ENCODE results near the gene B3GALT6.
A peak's percentile ranks its signal among the peaks of the same experiment; 100 is the strongest.
"Not testable (repeated sequence)": the region's sequence is repeated elsewhere in the genome, so short reads cannot be mapped to it uniquely, and the experiment has no call there.

B3GALT6 gene

DNA sequence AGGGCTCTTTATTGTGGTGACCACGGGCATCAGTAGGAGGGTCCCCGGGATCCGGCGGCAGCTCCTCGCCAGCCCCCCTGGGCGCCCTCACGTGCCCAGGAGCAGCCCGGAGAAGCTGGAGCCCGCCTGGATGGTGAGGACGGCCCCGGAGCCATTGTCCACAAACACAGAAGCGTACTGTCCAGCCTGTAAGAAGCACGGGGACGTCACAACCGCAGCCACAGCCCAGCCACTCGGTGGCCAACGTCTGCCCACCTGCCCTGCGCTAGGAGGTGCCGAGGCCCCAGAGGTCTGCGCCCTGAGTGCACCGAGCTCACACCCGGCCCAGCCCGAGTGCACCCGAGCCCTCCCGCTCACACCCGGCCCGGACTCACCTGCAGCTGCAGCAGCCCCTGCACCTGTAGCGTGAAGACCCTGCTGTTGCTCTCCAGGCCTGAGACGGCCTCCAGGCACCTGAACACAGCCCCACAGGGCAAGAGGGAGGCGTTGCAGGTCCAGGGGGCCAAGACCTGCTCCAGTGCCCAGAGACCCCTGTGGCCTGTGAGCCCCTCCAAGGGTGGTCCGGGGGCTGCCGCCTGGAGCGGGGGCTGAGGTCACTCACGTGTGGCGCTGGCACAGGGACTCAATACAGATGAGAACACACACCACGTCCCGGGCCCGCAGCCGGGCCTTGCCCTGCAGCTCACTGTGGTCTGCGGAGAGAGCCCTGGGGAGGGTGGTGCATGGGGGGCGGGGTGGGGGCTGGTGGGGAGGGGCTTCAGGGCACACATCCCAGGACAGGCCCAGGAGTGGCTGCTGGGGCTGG is 10.6 kb downstream of the B3GALT6 start:
- H3K27ac ChIP-seq (ENCODE audit: low read depth, low read length) = no peak overlapping the region
- H3K36me3 ChIP-seq (ENCODE audit: control insufficient read depth, insufficient read depth, low read length) = no peaks in the 10 kb centered on the region
- H3K4me1 ChIP-seq (ENCODE audit: control insufficient read depth, insufficient read depth, low read length) = peaks cover 12% of the 10 kb centered on the region; the same call in 1 of the 2 replicates
- peaks cover 19% of the 10 kb centered on the region for H3K27me3 ChIP-seq (ENCODE audit: control insufficient read depth, insufficient read depth, low read length)
- H3K4me3 ChIP-seq (ENCODE audit: low read depth, low read length) = no peak overlapping the region
- no peak overlapping the region for H3K9ac ChIP-seq (ENCODE audit: low read length)
- H3K9me3 ChIP-seq (ENCODE audit: control insufficient read depth, insufficient read depth, low read depth, low read length) = no peaks in the 10 kb centered on the region

- H3K9me3 ChIP-seq (ENCODE audit: control insufficient read depth, insufficient read depth, low read depth, low read length) = no peaks in the 10 kb centered on the region
- no peak overlapping the region for H3K9ac ChIP-seq (ENCODE audit: low read length)
- peaks cover 21% of the 10 kb centered on the region for H3K27me3 ChIP-seq (ENCODE audit: control insufficient read depth, insufficient read depth, low read length)
- H3K27ac ChIP-seq (ENCODE audit: low read depth, low read length) = no peak overlapping the region
- H3K4me1 ChIP-seq (ENCODE audit: control insufficient read depth, insufficient read depth, low read length) = peaks cover 9% of the 10 kb centered on the region; the same call in 1 of the 2 replicates
- no peaks in the 10 kb centered on the region for H3K36me3 ChIP-seq (ENCODE audit: control insufficient read depth, insufficient read depth, low read length)
- H3K4me3 ChIP-seq (ENCODE audit: low read depth, low read length) = no peak overlapping the region
Measured at GRCh38 chr1:1243266-1243660, 11.2 kb downstream of the B3GALT6 start.

GRCh38 chr1:1243807-1244191 is 11.8 kb downstream of the B3GALT6 start:
- Histone ChIP-seq H3K9me3 (ENCODE audit: control insufficient read depth, insufficient read depth, low read depth, low read length) (no peaks in the 10 kb centered on the region), H3K27me3 (ENCODE audit: control insufficient read depth, insufficient read depth, low read length) (peaks cover 21% of the 10 kb centered on the region), H3K9ac (ENCODE audit: low read length) (no peak overlapping the region), H3K27ac (ENCODE audit: low read depth, low read length) (no peak overlapping the region), H3K36me3 (ENCODE audit: control insufficient read depth, insufficient read depth, low read length) (no peaks in the 10 kb centered on the region), H3K4me1 (ENCODE audit: control insufficient read depth, insufficient read depth, low read length) (peaks cover 7% of the 10 kb centered on the region; the same call in 1 of the 2 replicates), H3K4me3 (ENCODE audit: low read depth, low read length) (no peak overlapping the region)

- Histone ChIP-seq H3K27me3 (ENCODE audit: control insufficient read depth, insufficient read depth, low read length) (peaks cover 21% of the 10 kb centered on the region), H3K36me3 (ENCODE audit: control insufficient read depth, insufficient read depth, low read length) (no peaks in the 10 kb centered on the region), H3K9me3 (ENCODE audit: control insufficient read depth, insufficient read depth, low read depth, low read length) (no peaks in the 10 kb centered on the region), H3K4me3 (ENCODE audit: low read depth, low read length) (no peak overlapping the region), H3K4me1 (ENCODE audit: control insufficient read depth, insufficient read depth, low read length) (peaks cover 7% of the 10 kb centered on the region; the same call in 1 of the 2 replicates), H3K27ac (ENCODE audit: low read depth, low read length) (no peak overlapping the region), H3K9ac (ENCODE audit: low read length) (no peak overlapping the region)
Measured at GRCh38 chr1:1244192-1244811, 12.3 kb downstream of the B3GALT6 start.

DNA sequence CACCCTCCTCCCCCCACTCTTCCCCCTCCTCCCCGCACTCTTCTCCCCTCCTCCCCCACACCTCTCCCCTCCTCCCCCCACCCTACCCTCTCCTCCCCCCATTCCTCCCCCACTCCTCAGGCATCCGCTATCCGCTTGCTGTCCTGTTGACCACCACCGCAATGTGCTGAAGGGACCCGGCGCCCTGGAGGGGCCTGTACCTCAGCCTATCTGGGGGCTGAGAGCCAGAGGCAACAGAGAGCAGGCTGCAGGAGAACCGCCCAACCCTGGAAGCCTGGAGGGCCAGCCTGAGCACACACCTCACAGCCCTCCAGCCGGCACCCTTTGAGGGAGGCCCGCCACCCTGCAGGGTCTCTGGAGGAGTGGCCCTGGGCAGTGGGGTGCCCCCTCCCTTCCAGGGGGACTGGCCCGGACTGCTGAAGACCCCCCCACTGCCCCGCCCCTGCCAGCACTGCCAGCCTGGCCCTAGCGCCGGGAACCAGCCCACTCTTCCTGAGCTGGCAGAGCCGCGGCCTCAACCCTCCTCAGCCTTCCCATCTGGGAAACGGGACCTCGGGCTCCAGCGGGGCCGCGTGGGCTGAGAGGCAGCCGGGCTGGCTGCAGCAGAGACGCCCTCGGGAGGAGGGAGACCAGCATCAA is 13.3 kb downstream of the B3GALT6 start:
- Histone ChIP-seq H3K36me3 (ENCODE audit: control insufficient read depth, insufficient read depth, low read length) (no peaks in the 10 kb centered on the region), H3K9me3 (ENCODE audit: control insufficient read depth, insufficient read depth, low read depth, low read length) (no peaks in the 10 kb centered on the region), H3K4me3 (ENCODE audit: low read depth, low read length) (no peak overlapping the region), H3K4me1 (ENCODE audit: control insufficient read depth, insufficient read depth, low read length) (peaks cover 7% of the 10 kb centered on the region; the same call in 1 of the 2 replicates), H3K27me3 (ENCODE audit: control insufficient read depth, insufficient read depth, low read length) (peaks cover 21% of the 10 kb centered on the region), H3K9ac (ENCODE audit: low read length) (no peak overlapping the region), H3K27ac (ENCODE audit: low read depth, low read length) (no peak overlapping the region)

- no peak overlapping the region for H3K27ac ChIP-seq (ENCODE audit: low read depth, low read length)
- H3K9me3 ChIP-seq (ENCODE audit: control insufficient read depth, insufficient read depth, low read depth, low read length) = no peaks in the 10 kb centered on the region
- peaks cover 21% of the 10 kb centered on the region for H3K27me3 ChIP-seq (ENCODE audit: control insufficient read depth, insufficient read depth, low read length)
- no peaks in the 10 kb centered on the region for H3K36me3 ChIP-seq (ENCODE audit: control insufficient read depth, insufficient read depth, low read length)
- peak overlapping the region; percentile 39 for H3K4me3 ChIP-seq (ENCODE audit: low read depth, low read length)
- H3K4me1 ChIP-seq (ENCODE audit: control insufficient read depth, insufficient read depth, low read length) = peaks cover 7% of the 10 kb centered on the region; the same call in 1 of the 2 replicates
- peak overlapping the region; percentile 48 for H3K9ac ChIP-seq (ENCODE audit: low read length)
Measured at GRCh38 chr1:1245817-1246576, 14.0 kb downstream of the B3GALT6 start.

DNA sequence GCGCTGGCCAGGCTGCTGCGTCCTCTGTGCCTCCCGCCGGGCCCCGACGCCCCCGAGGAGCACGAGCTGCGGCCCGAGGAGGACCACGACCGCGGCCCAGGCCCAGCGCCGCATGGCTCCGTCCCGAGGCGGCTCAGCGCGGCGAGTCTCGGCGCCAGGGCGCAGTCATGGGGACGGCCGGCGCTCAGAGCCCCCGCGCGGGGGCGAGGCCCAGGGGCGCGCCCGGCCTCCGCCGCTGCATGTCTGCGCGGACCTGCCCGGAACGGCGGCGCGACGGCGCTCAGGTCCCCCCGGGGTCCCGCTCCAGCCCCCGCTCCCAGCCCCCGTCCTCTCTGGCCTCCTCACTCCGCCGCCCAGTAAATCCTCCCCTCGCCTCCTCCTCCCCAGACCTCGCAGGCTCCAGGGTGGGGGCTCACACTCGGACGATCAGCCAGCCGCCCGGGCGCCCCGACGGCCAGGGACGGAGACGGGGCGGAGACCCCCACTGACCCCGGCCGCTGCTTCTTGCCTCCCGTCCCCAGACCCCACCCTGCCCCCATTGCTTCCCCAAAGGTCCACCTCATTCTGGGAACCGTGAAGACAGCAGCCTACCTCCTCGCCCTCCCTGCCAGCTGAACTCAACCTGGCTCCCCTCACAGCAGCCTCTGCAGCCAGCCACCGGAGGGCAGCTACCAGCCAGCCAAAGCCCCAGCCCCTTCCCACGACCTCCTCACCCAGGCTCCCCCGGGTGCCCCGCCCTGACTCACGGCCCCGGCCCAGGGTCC is 14.7 kb downstream of the B3GALT6 start, which contains the start of gene C1QTNF12:
C1QTNF12 (minus strand) TSS at position 146 of the 764 bp plus-strand sequence; CDS start at position 114, 32 bp downstream.
- Histone ChIP-seq H3K27me3 (ENCODE audit: control insufficient read depth, insufficient read depth, low read length) (peaks cover 21% of the 10 kb centered on the region), H3K4me3 (ENCODE audit: low read depth, low read length) (peak within 1 kb of the TSS; percentile 39), H3K9ac (ENCODE audit: low read length) (peak within 1 kb of the TSS; percentile 48), H3K4me1 (ENCODE audit: control insufficient read depth, insufficient read depth, low read length) (peaks cover 7% of the 10 kb centered on the region; the same call in 1 of the 2 replicates), H3K36me3 (ENCODE audit: control insufficient read depth, insufficient read depth, low read length) (no peaks in the 10 kb centered on the region), H3K27ac (ENCODE audit: low read depth, low read length) (no peak within 1 kb of the TSS), H3K9me3 (ENCODE audit: control insufficient read depth, insufficient read depth, low read depth, low read length) (no peaks in the 10 kb centered on the region)

DNA sequence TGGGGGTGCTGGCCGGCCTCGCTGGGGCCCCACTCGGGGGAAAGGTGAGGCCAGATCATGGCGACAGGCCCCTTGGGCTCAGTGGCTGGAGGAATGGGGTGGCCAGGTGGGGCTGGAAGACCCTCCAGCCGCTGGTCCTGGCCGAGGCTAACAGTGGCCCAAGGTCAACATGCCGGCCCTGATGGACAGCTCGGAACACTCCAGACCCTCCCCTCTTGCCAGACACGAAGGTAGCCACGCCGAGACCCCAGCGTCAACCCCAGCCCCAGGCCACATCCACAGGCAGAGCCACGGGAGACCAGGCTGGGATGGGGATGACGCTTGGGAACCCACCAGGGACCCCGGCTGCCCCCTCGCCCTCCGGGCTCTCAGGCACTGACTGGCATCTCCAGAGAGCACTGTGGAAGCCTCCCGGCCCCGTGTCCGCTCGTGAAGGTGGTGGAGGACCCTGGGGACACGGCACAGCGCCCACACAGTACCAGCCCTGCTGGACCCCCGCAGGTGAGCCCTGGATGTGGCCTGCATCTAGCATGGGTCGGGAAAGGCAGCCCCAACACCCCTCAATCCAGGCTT is 15.4 kb downstream of the B3GALT6 start:
- Histone ChIP-seq H3K27ac (ENCODE audit: low read depth, low read length) (no peak overlapping the region), H3K27me3 (ENCODE audit: control insufficient read depth, insufficient read depth, low read length) (peaks cover 21% of the 10 kb centered on the region)

DNA sequence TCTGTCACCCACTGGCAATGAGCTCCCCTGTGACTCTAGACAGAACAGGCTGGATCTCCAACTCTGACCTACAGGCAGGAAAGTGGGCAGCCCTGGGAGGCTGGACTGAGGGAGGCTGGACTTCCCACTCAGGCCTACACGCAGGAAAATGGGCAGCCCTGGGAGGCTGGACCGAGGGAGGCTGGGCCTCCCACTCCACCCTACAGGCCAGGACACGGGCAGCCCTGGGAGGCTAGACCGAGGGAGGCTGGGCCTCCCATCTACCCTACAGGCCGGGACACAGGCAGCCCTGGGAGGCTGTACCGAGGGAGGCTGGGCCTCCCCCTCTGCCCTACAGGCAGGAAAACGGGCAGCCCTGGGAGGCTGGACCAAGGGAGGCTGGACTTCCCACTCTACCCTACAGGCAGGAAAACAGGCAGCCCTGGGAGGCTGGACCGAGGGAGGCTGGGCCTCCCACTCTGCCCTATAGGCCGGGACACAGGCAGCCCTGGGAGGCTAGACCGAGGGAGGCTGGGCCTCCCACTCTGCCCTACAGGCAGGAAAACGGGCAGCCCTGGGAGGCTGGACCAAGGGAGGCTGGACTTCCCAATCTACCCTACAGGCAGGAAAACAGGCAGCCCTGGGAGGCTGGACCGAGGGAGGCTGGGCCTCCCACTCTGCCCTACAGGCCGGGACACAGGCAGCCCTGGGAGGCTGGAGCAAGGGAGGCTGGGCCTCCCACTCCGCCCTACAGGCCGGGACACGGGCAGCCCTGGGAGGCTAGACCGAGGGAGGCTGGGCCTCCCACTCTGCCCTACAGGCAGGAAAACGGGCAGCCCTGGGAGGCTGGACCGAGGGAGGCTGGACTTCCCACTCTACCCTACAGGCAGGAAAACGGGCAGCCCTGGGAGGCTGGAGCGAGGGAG is 16.2 kb downstream of the B3GALT6 start:
- not testable (repeated sequence) for H3K9me3 ChIP-seq (ENCODE audit: control insufficient read depth, insufficient read depth, low read depth, low read length); H3K27ac ChIP-seq (ENCODE audit: low read depth, low read length); H3K4me1 ChIP-seq (ENCODE audit: control insufficient read depth, insufficient read depth, low read length); H3K4me3 ChIP-seq (ENCODE audit: low read depth, low read length); H3K9ac ChIP-seq (ENCODE audit: low read length); H3K36me3 ChIP-seq (ENCODE audit: control insufficient read depth, insufficient read depth, low read length)
- H3K27me3 ChIP-seq (ENCODE audit: control insufficient read depth, insufficient read depth, low read length) = peaks cover 21% of the 10 kb centered on the region

More for the DNA sequence above, 15.4 kb downstream of the B3GALT6 start:
- H3K9ac ChIP-seq (ENCODE audit: low read length) = no peak overlapping the region
- H3K9me3 ChIP-seq (ENCODE audit: control insufficient read depth, insufficient read depth, low read depth, low read length) = no peaks in the 10 kb centered on the region
- peaks cover 7% of the 10 kb centered on the region; the same call in 1 of the 2 replicates for H3K4me1 ChIP-seq (ENCODE audit: control insufficient read depth, insufficient read depth, low read length)
- peak overlapping the region; percentile 39; the same call in 1 of the 2 replicates for H3K4me3 ChIP-seq (ENCODE audit: low read depth, low read length)
- peaks cover 1% of the 10 kb centered on the region for H3K36me3 ChIP-seq (ENCODE audit: control insufficient read depth, insufficient read depth, low read length)

Measured in HUES6 (cell line).